ENCODE measurements around the gene ZC2HC1B. TPM values are rescaled to one million over a fixed set of nuclear protein-coding genes. Genes with fewer than 3 reads are reported as not detected.
"Not testable (repeated sequence)": the region's sequence is repeated elsewhere in the genome, so short reads cannot be mapped to it uniquely, and the experiment has no call there.

The ZC2HC1B gene
- total and polyA plus RNA-seq, 2 donors (not counting 1 experiment from before 2014, with no cell fraction given), result not detected

- no peak overlapping the region for H3K9ac ChIP-seq (ENCODE audit: insufficient read depth, low read length)
- H4K20me1 ChIP-seq (ENCODE audit: control insufficient read depth, extremely low read depth, insufficient read depth, low read length), result no peaks in the 10 kb centered on the region
- no peak overlapping the region for H2AFZ ChIP-seq (ENCODE audit: low read length)
- peaks cover 6% of the 10 kb centered on the region for H3K36me3 ChIP-seq (ENCODE audit: control insufficient read depth, insufficient read depth, low read length)
- no peak overlapping the region for H3K27ac ChIP-seq (ENCODE audit: insufficient read depth, low read length)
- H3K4me3 ChIP-seq (replicated peaks in 1 of 4; ENCODE audit: control extremely low read depth in 1 of 4, insufficient read depth in 1 of 4, low read depth in 3 of 4, low read length in 4 of 4), result no peak overlapping the region
- no peak overlapping the region for H3K4me2 ChIP-seq (ENCODE audit: extremely low read depth, insufficient read depth, low read length)
- DNase-seq (ENCODE audit: low read depth in 2 of 2), result no peak
- no peaks in the 10 kb centered on the region for H3K4me1 ChIP-seq (ENCODE audit: control insufficient read depth, extremely low read depth, insufficient read depth, low read length)
- no peaks in the 10 kb centered on the region for H3K9me3 ChIP-seq (ENCODE audit: control insufficient read depth, insufficient read depth, low read depth, low read length)
- H3K27me3 ChIP-seq (ENCODE audit: control insufficient read depth, insufficient read depth, low read length), result no peaks in the 10 kb centered on the region
- H3K79me2 ChIP-seq (ENCODE audit: control insufficient read depth, insufficient read depth, low read length), result no peaks in the 10 kb centered on the region
- no peak for TF ChIP-seq EZH2 (IDR thresholded peaks at IDR 0.05; ENCODE audit: low read length, missing control alignments)
- TF ChIP-seq, protein P1, sequence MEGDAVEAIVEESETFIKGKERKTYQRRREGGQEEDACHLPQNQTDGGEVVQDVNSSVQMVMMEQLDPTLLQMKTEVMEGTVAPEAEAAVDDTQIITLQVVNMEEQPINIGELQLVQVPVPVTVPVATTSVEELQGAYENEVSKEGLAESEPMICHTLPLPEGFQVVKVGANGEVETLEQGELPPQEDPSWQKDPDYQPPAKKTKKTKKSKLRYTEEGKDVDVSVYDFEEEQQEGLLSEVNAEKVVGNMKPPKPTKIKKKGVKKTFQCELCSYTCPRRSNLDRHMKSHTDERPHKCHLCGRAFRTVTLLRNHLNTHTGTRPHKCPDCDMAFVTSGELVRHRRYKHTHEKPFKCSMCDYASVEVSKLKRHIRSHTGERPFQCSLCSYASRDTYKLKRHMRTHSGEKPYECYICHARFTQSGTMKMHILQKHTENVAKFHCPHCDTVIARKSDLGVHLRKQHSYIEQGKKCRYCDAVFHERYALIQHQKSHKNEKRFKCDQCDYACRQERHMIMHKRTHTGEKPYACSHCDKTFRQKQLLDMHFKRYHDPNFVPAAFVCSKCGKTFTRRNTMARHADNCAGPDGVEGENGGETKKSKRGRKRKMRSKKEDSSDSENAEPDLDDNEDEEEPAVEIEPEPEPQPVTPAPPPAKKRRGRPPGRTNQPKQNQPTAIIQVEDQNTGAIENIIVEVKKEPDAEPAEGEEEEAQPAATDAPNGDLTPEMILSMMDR (conservative IDR thresholded peaks at IDR 0.05 in 1 of 2, IDR thresholded peaks at IDR 0.05 in 1 of 2; ENCODE audit: low read depth in 1 of 2, low read length in 2 of 2), result no peak
These were observed 503 bp upstream of the ZC2HC1B start for GRCh38 chr6:143863771-143864170.

DNA sequence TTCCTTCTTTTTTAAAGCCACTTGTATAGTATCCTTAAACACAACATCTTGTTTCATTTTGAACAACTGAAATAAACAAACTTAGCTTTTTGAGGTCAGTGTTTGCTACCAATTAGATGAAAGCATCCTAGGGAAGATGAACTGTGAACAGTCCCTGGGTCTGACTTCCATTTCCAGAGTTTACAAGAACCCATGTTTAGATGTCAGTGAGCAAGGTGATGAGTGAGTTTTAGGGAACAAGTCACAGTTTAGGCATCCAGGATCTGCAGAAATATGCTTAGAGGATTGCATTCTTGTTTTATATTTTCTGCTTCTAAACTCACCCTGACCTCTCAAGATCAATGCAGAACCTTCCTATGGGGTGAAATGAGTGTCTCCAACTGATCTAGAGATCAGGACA lies 3.0 kb downstream of the ZC2HC1B start:
- Histone ChIP-seq H3K4me3 (replicated peaks in 1 of 4; ENCODE audit: control extremely low read depth in 1 of 4, insufficient read depth in 1 of 4, low read depth in 3 of 4, low read length in 4 of 4) (no peak overlapping the region), H3K4me2 (ENCODE audit: extremely low read depth, insufficient read depth, low read length) (no peak overlapping the region), H3K79me2 (ENCODE audit: control insufficient read depth, insufficient read depth, low read length) (no peaks in the 10 kb centered on the region), H2AFZ (ENCODE audit: low read length) (no peak overlapping the region), H3K4me1 (ENCODE audit: control insufficient read depth, extremely low read depth, insufficient read depth, low read length) (no peaks in the 10 kb centered on the region), H3K27me3 (ENCODE audit: control insufficient read depth, insufficient read depth, low read length) (no peaks in the 10 kb centered on the region), H3K36me3 (ENCODE audit: control insufficient read depth, insufficient read depth, low read length) (no peaks in the 10 kb centered on the region), H3K9ac (ENCODE audit: insufficient read depth, low read length) (no peak overlapping the region), H3K27ac (ENCODE audit: insufficient read depth, low read length) (no peak overlapping the region), H4K20me1 (ENCODE audit: control insufficient read depth, extremely low read depth, insufficient read depth, low read length) (no peaks in the 10 kb centered on the region), H3K9me3 (ENCODE audit: control insufficient read depth, insufficient read depth, low read depth, low read length) (no peaks in the 10 kb centered on the region)
- TF ChIP-seq, protein P1 (conservative IDR thresholded peaks at IDR 0.05 in 1 of 2, IDR thresholded peaks at IDR 0.05 in 1 of 2; ENCODE audit: low read depth in 1 of 2, low read length in 2 of 2), result no peak
- no peak for TF ChIP-seq EZH2 (IDR thresholded peaks at IDR 0.05; ENCODE audit: low read length, missing control alignments)
- DNase-seq (ENCODE audit: low read depth in 2 of 2), result peak; percentile 3 to 19

GRCh38 chr6:143868808-143869207 lies 4.5 kb downstream of the ZC2HC1B start:
- not testable (repeated sequence) for H3K4me1 ChIP-seq (ENCODE audit: control insufficient read depth, extremely low read depth, insufficient read depth, low read length); H3K36me3 ChIP-seq (ENCODE audit: control insufficient read depth, insufficient read depth, low read length); H3K79me2 ChIP-seq (ENCODE audit: control insufficient read depth, insufficient read depth, low read length); H3K27ac ChIP-seq (ENCODE audit: insufficient read depth, low read length); H3K9me3 ChIP-seq (ENCODE audit: control insufficient read depth, insufficient read depth, low read depth, low read length); H3K4me3 ChIP-seq (replicated peaks in 1 of 4; ENCODE audit: control extremely low read depth in 1 of 4, insufficient read depth in 1 of 4, low read depth in 3 of 4, low read length in 4 of 4); H3K9ac ChIP-seq (ENCODE audit: insufficient read depth, low read length); H4K20me1 ChIP-seq (ENCODE audit: control insufficient read depth, extremely low read depth, insufficient read depth, low read length); H3K27me3 ChIP-seq (ENCODE audit: control insufficient read depth, insufficient read depth, low read length); H2AFZ ChIP-seq (ENCODE audit: low read length); DNase-seq (ENCODE audit: low read depth in 2 of 2); H3K4me2 ChIP-seq (ENCODE audit: extremely low read depth, insufficient read depth, low read length)

DNA sequence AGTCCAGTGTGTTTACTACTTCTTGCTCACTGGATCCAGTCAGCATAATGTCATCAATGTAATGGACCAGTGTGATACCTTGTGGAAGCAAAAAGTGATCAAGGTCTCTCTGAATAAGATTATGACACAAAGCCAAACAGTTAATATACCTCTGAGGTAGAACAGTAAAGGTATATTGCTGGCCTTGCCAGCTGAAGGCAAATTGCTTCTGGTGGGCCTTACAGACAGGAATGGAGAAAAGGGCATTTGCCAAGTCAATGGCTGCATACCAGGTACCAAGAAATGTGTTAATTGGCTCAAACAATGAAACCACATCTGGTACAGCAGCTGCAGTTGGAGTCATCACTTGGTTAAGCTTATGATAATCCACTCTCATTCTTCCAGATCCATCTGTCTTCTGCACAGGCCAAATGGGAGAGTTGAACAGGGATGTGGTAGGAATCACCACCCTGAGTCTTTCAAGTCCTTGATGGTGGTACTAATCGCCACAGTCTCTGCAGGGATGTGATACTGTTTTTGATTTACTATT lies 7.0 kb downstream of the ZC2HC1B start:
- not testable (repeated sequence) for DNase-seq (ENCODE audit: low read depth in 2 of 2); H3K9ac ChIP-seq (ENCODE audit: insufficient read depth, low read length); H3K4me3 ChIP-seq (replicated peaks in 1 of 4; ENCODE audit: control extremely low read depth in 1 of 4, insufficient read depth in 1 of 4, low read depth in 3 of 4, low read length in 4 of 4); H3K79me2 ChIP-seq (ENCODE audit: control insufficient read depth, insufficient read depth, low read length); H3K27ac ChIP-seq (ENCODE audit: insufficient read depth, low read length); H3K9me3 ChIP-seq (ENCODE audit: control insufficient read depth, insufficient read depth, low read depth, low read length); H4K20me1 ChIP-seq (ENCODE audit: control insufficient read depth, extremely low read depth, insufficient read depth, low read length); H3K4me2 ChIP-seq (ENCODE audit: extremely low read depth, insufficient read depth, low read length); H3K36me3 ChIP-seq (ENCODE audit: control insufficient read depth, insufficient read depth, low read length); H3K4me1 ChIP-seq (ENCODE audit: control insufficient read depth, extremely low read depth, insufficient read depth, low read length); H3K27me3 ChIP-seq (ENCODE audit: control insufficient read depth, insufficient read depth, low read length); H2AFZ ChIP-seq (ENCODE audit: low read length)
